GM23248 (cell line): ENCODE measurements around the gene SLC30A7. TPM values are rescaled to one million over a fixed set of nuclear protein-coding genes. Genes with fewer than 3 reads are reported as not detected.
A peak's percentile ranks its signal among the peaks of the same experiment; 100 is the strongest.

Experiments used
- DNase-seq: peaks from one replicate; pipeline ENCODE4 v3.0.0-alpha.2; 2015
- H2AFZ ChIP-seq: fragments of 200-600 bp; sonication (generic); 2 replicates; pipeline ENCODE4 v1.6.1; 2016; ENCODE audit warnings: antibody characterized with exemption
- H3F3A ChIP-seq: fragments of 200-600 bp; sonication (generic); 2 replicates; pipeline ENCODE4 v1.6.1; 2016; ENCODE audit warnings: mild to moderate bottlenecking, antibody characterized with exemption, mixed run types; ENCODE audit not compliant: insufficient read depth
- H3K27ac ChIP-seq: fragments of 200-600 bp; sonication (generic); 2 replicates; pipeline ENCODE4 v1.5.1; 2016; ENCODE audit warnings: mild to moderate bottlenecking
- H3K27me3 ChIP-seq: fragments of 200-600 bp; sonication (generic); replicated peaks from 2 replicates; pipeline ENCODE4 v1.6.1; 2016; ENCODE audit warnings: mild to moderate bottlenecking; ENCODE audit not compliant: insufficient read depth
- H3K36me3 ChIP-seq: fragments of 200-600 bp; sonication (generic); 2 replicates; pipeline ENCODE4 v1.6.1; 2016; ENCODE audit warnings: low read depth, mild to moderate bottlenecking
- H3K4me1 ChIP-seq: fragments of 200-600 bp; sonication (generic); 2 replicates; pipeline ENCODE4 v1.6.1; 2016; ENCODE audit warnings: mild to moderate bottlenecking; ENCODE audit not compliant: insufficient read depth
- H3K4me2 ChIP-seq: fragments of 200-600 bp; sonication (generic); one replicate; pipeline ENCODE4 v1.6.1; 2016; ENCODE audit warnings: mild to moderate bottlenecking; ENCODE audit not compliant: unreplicated experiment
- H3K4me3 ChIP-seq: fragments of 200-600 bp; sonication (generic); 2 replicates; pipeline ENCODE4 v1.5.1; 2016; ENCODE audit warnings: mild to moderate bottlenecking
- H3K79me2 ChIP-seq: fragments of 200-600 bp; sonication (generic); 2 replicates; pipeline ENCODE4 v1.6.1; 2016; ENCODE audit warnings: mild to moderate bottlenecking; ENCODE audit not compliant: insufficient read depth
- H3K9ac ChIP-seq: fragments of 200-600 bp; sonication (generic); 2 replicates; pipeline ENCODE4 v1.6.1; 2016; ENCODE audit warnings: mild to moderate bottlenecking
- H3K9me2 ChIP-seq: fragments of 200-600 bp; sonication (generic); 2 replicates; pipeline ENCODE4 v1.6.1; 2016; ENCODE audit warnings: mixed run types, mild to moderate bottlenecking, moderate library complexity; ENCODE audit not compliant: insufficient read depth
- H3K9me3 ChIP-seq: fragments of 200-600 bp; sonication (generic); one replicate; pipeline ENCODE4 v1.6.1; 2017; ENCODE audit warnings: low read depth
- H4K20me1 ChIP-seq: fragments of 200-600 bp; sonication (generic); 2 replicates; pipeline ENCODE4 v1.6.0; 2016; ENCODE audit not compliant: insufficient read depth
- EZH2 ChIP-seq: fragments of 200-600 bp; sonication (generic); IDR thresholded peaks from 2 replicates; pipeline ENCODE4 v1.6.1; 2018; ENCODE audit warnings: antibody characterized with exemption, mild to moderate bottlenecking; ENCODE audit not compliant: insufficient read depth, poor library complexity, severe bottlenecking
- EZH2phosphoT487 ChIP-seq: fragments of 200-600 bp; sonication (generic); IDR thresholded peaks from 2 replicates; pipeline ENCODE4 v1.6.1; 2018; ENCODE audit warnings: antibody characterized with exemption, moderate library complexity, mild to moderate bottlenecking, low read depth; ENCODE audit not compliant: insufficient read depth
- WGBS, 2 experiments: methylation state at CpG; one replicate each; pipeline ENCODE4 v1.1.6; 2015 to 2017; ENCODE audit warnings: low lambda C conversion rate in 2 of 2, low coverage in 1 of 2; ENCODE audit errors: missing lambda C conversion rate in 2 of 2; 5-methylcytosine and 5-hydroxymethylcytosine counted together
- in situ Hi-C: fragments of 300-500 bp; cut with MboI; formaldehyde crosslinking; loops from 2 replicates; pipeline ENCODE4 v1.15.0; 2020
- polyA plus RNA-seq: library from polyadenylated mRNA; unstranded; fragments of >200 nt; fragmentation: Nextera tagmentation; extraction: Ambion mirVana; gene quantifications from 2 replicates; pipeline ENCODE4 v1.2.1, GENCODE V29; 2016
- total RNA-seq: library from RNA; depleted of rRNA; stranded (reverse); fragments of >200 nt; shearing (Covaris generic); gene quantifications from 2 replicates; pipeline ENCODE4 v1.2.3, GENCODE V29; 2014

Gene SLC30A7
- total and polyA plus RNA-seq, 2 experiments from 2014 or later, result 35.2 to 65.7 TPM

DNA sequence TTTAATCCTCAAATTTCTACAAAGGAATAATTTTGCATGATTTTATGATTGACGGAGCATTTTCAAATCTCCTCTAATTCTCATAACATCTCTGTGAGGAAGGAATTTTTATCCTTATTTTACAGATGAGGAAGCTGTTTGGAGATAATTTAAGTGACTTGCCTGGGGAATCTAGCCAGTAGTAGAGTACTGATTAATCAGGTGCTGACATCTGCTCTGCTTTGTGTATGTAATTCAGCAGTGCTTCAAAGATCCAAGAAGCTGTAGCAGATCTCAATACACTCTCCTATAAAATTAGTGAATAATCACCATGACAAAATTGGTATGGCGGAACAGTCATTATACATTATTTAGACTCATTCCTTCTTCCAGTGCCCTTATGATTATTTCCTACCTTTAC lies 83.7 kb downstream of the SLC30A7 start:
- Histone ChIP-seq H3K79me2 (no peaks in the 10 kb centered on the region), H3K4me1 (no peaks in the 10 kb centered on the region), H4K20me1 (no peaks in the 10 kb centered on the region), H3K4me2 (no peak overlapping the region), H3K36me3 (peaks cover 45% of the 10 kb centered on the region), H2AFZ (no peak overlapping the region), H3K27me3 (no peaks in the 10 kb centered on the region), H3K9ac (no peak overlapping the region), H3K27ac (no peak overlapping the region), H3F3A (peaks cover 5% of the 10 kb centered on the region; the same call in 1 of the 2 replicates), H3K9me2 (no peaks in the 10 kb centered on the region), H3K4me3 (no peak overlapping the region), H3K9me3 (no peaks in the 10 kb centered on the region)
- in situ Hi-C loops, result no loop called here
- WGBS, 2 experiments, result 98 to 99% methylated on average over 2 of the region's 2 CpGs
- TF ChIP-seq EZH2 (no peak), EZH2phosphoT487 (no peak)
- no peak for DNase-seq

DNA sequence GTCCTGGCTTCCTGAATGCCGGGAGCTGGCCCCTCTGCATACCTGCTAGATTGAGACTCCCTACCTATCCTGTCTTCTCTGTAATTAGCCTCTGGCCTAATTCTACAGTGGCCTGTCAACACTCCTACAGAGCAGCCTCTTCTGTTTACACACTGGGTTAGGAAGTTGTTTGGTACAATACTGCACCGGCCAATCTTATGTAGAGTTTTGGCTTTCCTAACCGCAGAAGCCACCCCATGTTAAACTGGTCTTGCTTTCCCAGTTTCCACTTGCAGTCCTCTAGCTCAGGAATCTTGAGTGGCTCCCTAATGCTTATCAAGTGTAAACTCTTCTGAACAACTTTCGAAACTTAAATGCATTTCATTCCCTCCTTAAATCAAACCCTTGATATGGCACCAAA lies 86.9 kb downstream of the SLC30A7 start:
- Histone ChIP-seq H4K20me1 (no peaks in the 10 kb centered on the region), H2AFZ (no peak overlapping the region), H3K4me2 (no peak overlapping the region), H3F3A (peaks cover 19% of the 10 kb centered on the region), H3K9me2 (no peaks in the 10 kb centered on the region), H3K36me3 (peaks cover 22% of the 10 kb centered on the region), H3K79me2 (no peaks in the 10 kb centered on the region), H3K9ac (no peak overlapping the region), H3K27ac (no peak overlapping the region), H3K27me3 (no peaks in the 10 kb centered on the region), H3K4me1 (no peaks in the 10 kb centered on the region), H3K4me3 (no peak overlapping the region), H3K9me3 (no peaks in the 10 kb centered on the region)
- 98 to 99% methylated on average over 4 of the region's 4 CpGs for WGBS, 2 experiments
- in situ Hi-C loops, result no loop called here
- TF ChIP-seq EZH2phosphoT487 (no peak), EZH2 (no peak)
- DNase-seq, result no peak

DNA sequence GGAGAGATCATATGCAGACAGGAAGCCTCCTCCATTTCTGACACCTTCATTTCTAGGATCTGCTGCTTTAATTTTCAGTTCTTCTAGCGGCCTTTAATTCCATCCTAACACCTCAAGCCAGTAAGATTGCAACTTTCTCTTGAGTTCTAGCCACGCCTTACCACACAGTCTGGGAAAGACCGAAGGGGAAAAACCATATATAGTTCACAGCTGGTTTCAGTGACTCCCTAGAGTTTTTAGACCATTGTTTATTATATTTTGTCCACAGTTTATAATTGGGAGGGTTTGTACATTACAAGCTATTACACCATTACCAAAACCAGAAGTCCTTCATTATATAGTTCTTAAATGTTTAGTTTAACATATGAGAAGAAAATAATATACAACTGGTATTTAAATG lies 92.2 kb downstream of the SLC30A7 start:
- no peaks in the 10 kb centered on the region; the same call in 1 of the 2 replicates for H3K9me2 ChIP-seq
- no peak overlapping the region for H3K9ac ChIP-seq
- H4K20me1 ChIP-seq, result no peaks in the 10 kb centered on the region
- H3K4me1 ChIP-seq, result peaks cover 14% of the 10 kb centered on the region
- in situ Hi-C loops, result no loop called here
- H3F3A ChIP-seq, result peaks cover 49% of the 10 kb centered on the region
- H3K27me3 ChIP-seq, result no peaks in the 10 kb centered on the region
- H3K4me2 ChIP-seq, result no peak overlapping the region
- no peaks in the 10 kb centered on the region for H3K79me2 ChIP-seq
- TF ChIP-seq EZH2 (no peak), EZH2phosphoT487 (no peak)
- no peak for DNase-seq
- no peak overlapping the region for H3K27ac ChIP-seq
- no peak overlapping the region for H2AFZ ChIP-seq
- WGBS, 2 experiments, result 92 to 94% methylated on average over 3 of the region's 3 CpGs
- no peak overlapping the region for H3K4me3 ChIP-seq
- H3K9me3 ChIP-seq, result no peaks in the 10 kb centered on the region
- H3K36me3 ChIP-seq, result peaks cover 9% of the 10 kb centered on the region

DNA sequence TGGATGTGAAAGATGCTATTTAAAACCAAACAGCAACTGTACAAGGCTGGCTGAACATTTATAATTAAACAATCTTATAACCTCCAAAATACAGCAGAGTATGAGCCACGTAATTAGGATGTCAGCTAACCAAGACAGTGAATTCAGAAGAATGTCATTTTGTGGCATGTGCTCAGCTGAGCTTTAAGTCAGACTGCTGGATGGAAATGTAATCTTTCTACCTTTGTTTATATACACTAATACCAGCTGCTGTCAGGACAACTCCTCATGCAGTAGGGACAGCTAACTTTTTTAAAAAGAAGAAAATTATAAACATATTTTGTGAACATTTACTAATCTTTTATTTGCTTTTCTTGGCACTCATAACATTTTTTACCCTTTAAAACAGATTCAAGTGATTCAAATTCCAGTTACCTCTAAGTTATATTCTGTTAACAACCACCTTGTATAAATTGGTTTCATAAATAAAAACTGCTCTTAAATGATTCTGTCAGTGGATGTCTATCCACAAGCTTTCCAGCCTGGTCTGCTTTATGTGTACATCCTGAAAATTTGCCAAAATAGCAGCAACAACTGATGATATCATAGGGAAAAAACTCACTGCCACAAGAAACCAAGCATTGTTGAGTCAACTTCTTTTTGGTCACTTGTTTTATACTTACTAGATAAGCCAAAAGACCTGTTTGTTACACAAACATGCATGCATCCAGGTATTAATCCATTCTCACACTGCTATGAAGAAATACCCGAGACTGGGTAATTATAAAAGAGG lies 93.6 kb downstream of the SLC30A7 start:
- Histone ChIP-seq H3K27me3 (no peaks in the 10 kb centered on the region), H4K20me1 (no peaks in the 10 kb centered on the region), H3K4me3 (no peak overlapping the region), H3K9me2 (no peaks in the 10 kb centered on the region; the same call in 1 of the 2 replicates), H2AFZ (no peak overlapping the region), H3F3A (peaks cover 44% of the 10 kb centered on the region), H3K36me3 (peaks cover 4% of the 10 kb centered on the region; the same call in 1 of the 2 replicates), H3K4me2 (peak overlapping the region; percentile 57), H3K9me3 (no peaks in the 10 kb centered on the region), H3K4me1 (peaks cover 14% of the 10 kb centered on the region), H3K27ac (peak overlapping the region; percentile 56), H3K9ac (peak overlapping the region; percentile 19; the same call in 1 of the 2 replicates), H3K79me2 (no peaks in the 10 kb centered on the region)
- TF ChIP-seq EZH2 (no peak), EZH2phosphoT487 (no peak)
- DNase-seq, result peak; percentile 96
- WGBS, 2 experiments, result 32 to 37% methylated on average over 2 of the region's 2 CpGs
- in situ Hi-C loops, result no loop called here
